MV-4-11 (cell line): Measurements from ENCODE around the gene NR4A2.
A peak's percentile ranks its signal among the peaks of the same experiment; 100 is the strongest.

Experiments
- DNase-seq: peaks from one replicate; lab custom pipeline; 2025; lab: John Stamatoyannopoulos, UW

Gene NR4A2

GRCh38 chr2:156340377-156340776, 7.9 kb upstream of the NR4A2 start:
- peak; percentile 30 for DNase-seq

- no peak for DNase-seq
Measured at GRCh38 chr2:156339865-156340264, 7.3 kb upstream of the NR4A2 start.

GRCh38 chr2:156339110-156339847, 6.8 kb upstream of the NR4A2 start:
- no peak for DNase-seq

GRCh38 chr2:156338578-156338977, 6.1 kb upstream of the NR4A2 start:
- no peak for DNase-seq

GRCh38 chr2:156334496-156335478, 2.3 kb upstream of the NR4A2 start:
- DNase-seq = peak; percentile 67

GRCh38 chr2:156333951-156334495, 1.5 kb upstream of the NR4A2 start:
- DNase-seq = peak; percentile 72

- peak; percentile 25 for DNase-seq
Measured at GRCh38 chr2:156333274-156333950, 891 bp upstream of the NR4A2 start.

GRCh38 chr2:156332284-156332533, 312 bp downstream of the NR4A2 start:
- no peak for DNase-seq

GRCh38 chr2:156331572-156332283, 793 bp downstream of the NR4A2 start:
- peak; percentile 92 for DNase-seq

GRCh38 chr2:156329927-156330726, 2.4 kb downstream of the NR4A2 start:
- no peak for DNase-seq

- DNase-seq = no peak
Measured at GRCh38 chr2:156329031-156329926, 3.2 kb downstream of the NR4A2 start.

GRCh38 chr2:156327835-156328695, 4.5 kb downstream of the NR4A2 start:
- DNase-seq = no peak

GRCh38 chr2:156326526-156327095, 5.9 kb downstream of the NR4A2 start:
- DNase-seq = no peak

- no peak for DNase-seq
Measured at GRCh38 chr2:156325688-156326525, 6.6 kb downstream of the NR4A2 start.

- DNase-seq = no peak
Measured at GRCh38 chr2:156323754-156324153, 8.8 kb downstream of the NR4A2 start.

GRCh38 chr2:156322686-156323231, 9.8 kb downstream of the NR4A2 start:
- DNase-seq = no peak

- DNase-seq = peak; percentile 36
Measured at GRCh38 chr2:156322051-156322685, 10.4 kb downstream of the NR4A2 start.
